Coronary artery (tissue), 2 donors: ENCODE results near the gene RAB36.

Experiments used
- DNase-seq: peaks from one replicate; pipeline ENCODE4 v3.0.0-alpha.2; 2017; ENCODE audit warnings: low spot score
- H3K27ac ChIP-seq, 2 donors: fragments of 200-600 bp; sonication (generic); one replicate each; pipeline ENCODE4 v1.5.1; 2016 to 2019
- H3K4me3 ChIP-seq: fragments of 200-600 bp; sonication (generic); 2 replicates; pipeline ENCODE4 v1.5.1; 2016; ENCODE audit warnings: mild to moderate bottlenecking, moderate library complexity
- CTCF ChIP-seq: fragments of 200-600 bp; sonication (generic); IDR thresholded peaks from one replicate; pipeline ENCODE4 v1.5.1; 2019; ENCODE audit warnings: antibody characterized with exemption

Gene RAB36

DNA sequence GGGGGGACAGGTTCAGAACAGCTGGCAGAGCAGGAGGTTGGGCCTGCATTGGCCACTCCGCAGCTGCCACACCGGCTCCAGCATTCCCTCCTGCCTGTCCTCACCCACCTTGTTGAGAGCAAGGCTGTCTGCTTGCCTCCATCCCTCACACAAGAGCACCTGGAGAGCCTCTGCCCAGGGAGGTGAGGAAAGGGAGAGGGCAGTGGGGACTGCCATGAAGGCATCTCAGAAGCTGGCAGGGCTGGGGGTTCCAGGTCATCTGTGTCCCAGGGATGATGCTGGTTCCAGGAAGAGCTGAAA lies 30.6 kb upstream of the RAB36 start:
- Histone ChIP-seq H3K4me3 (no peak overlapping the region), H3K27ac (no peak overlapping the region)
- no peak for DNase-seq
- TF ChIP-seq CTCF = no peak

DNA sequence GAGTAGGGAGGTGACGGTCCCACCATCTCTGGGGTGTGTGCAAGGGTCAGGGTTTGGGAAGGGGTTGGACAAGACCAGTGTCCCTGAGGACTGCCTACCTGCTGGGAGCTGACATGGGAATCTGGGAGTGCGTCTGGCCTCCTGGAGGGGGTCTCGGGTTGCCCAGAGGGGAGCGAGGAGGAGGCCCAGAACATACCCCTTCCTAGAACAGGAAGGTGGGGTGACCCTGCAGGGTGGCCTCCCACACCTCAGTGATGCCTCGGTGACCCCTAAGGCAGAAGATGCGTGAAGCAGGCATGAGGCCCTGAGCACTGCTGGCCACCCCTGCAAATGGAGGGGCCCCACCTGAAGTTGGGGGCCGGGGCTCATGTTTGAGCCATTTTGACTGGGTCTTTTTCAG lies 29.9 kb upstream of the RAB36 start:
- DNase-seq = no peak
- Histone ChIP-seq H3K27ac (no peak overlapping the region), H3K4me3 (no peak overlapping the region)
- no peak for TF ChIP-seq CTCF

- no peak for TF ChIP-seq CTCF
- Histone ChIP-seq H3K27ac (no peak overlapping the region), H3K4me3 (no peak overlapping the region)
- no peak for DNase-seq
These were observed 29.3 kb upstream of the RAB36 start for GRCh38 chr22:23115825-23116494.

DNA sequence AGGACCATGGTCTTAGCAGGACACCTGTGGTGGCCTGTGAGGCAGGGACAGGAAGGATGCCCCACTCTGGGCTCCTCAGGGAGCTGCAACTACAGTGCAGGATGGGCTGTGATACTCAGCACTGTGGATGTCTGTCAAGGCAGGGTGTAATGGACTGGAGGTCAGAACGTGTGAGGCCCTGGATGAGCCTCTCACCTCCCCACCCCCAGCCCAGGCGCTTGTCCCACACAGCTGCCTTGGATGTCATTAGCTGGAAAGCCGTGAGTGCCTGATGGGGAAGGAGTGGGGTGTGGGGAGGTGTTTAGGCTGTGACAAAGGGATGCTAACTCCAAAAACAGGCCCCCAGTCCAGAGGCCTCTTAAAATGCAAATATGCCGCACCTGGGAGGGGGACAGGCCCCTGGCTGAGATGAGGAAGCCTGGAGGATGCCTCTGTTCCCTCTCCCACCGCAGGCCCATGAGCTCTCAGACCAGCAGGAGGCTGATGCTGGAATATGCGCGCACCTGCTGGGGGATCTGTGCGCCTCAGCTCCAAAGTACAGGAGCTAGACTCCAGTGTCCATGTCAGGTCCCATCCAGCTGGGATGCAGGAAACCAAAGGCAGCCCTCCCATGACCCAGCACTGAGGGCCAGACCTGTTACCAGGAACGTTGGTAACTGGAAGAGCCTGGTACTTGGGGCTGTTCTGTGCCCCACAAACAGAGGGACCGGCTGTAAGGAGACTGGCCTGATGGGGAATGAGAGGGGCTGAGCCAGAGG lies 28.6 kb upstream of the RAB36 start:
- no peak overlapping the region for H3K27ac ChIP-seq
- no peak overlapping the region for H3K4me3 ChIP-seq
- no peak for TF ChIP-seq CTCF
- DNase-seq = no peak

DNA sequence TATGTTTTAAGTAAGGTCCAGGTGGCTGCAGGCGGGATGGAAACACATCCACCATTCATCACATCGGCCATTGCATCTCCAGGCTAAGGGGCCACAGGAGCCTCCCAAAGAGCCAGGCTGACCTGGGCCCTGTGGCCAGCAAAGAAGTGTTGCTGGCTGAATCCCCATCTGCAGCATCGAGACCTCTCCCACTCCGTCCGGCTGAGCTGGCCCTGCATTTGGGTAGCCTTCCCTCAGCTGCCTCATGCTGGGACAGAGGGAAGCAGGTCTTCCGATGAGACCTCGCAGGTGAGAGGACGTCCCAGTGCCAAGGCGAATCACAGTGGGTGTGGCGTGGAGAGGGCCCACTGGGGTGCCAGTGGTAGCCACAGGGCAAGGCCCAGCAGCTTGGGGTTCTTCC lies 28.0 kb upstream of the RAB36 start:
- DNase-seq = no peak
- no peak overlapping the region for H3K27ac ChIP-seq
- no peak overlapping the region for H3K4me3 ChIP-seq
- no peak for TF ChIP-seq CTCF

DNA sequence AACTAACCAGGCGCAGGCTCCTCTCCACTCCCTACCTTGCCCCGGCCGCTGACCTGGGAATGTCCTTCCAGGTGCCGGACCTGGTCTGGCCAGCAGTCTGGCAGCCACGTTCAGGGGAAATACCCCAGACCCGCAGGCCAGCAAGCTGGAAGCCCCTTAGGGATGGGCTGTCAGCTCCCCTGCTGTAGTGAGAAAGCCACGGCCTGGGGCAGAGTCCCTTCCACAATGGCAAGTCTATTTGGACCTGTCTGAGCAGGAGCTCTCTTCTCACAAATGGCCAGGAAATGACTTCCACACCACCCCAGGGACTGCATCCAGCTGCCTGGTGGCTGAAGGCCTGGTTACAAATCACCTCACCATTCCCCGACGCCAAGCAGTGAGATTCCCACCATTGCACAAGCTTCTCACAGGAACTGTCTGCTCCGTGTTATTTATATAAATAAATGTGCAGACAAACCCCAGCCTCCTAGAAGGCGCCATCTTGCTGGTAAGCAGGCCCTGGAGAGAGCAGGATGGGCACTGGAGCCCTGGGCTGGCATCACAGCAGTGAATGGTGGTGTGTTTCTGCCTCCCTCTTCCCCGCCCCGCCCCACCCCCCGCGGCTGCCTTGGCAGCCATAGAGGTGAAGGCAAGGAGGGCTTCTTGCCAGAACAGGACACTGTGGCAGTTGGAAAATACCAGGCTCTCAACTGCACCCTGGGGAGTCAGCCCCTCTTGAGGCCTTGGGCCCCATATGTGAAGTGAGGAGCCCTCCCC lies 27.2 kb upstream of the RAB36 start:
- no peak for TF ChIP-seq CTCF
- Histone ChIP-seq H3K27ac (no peak overlapping the region), H3K4me3 (no peak overlapping the region)
- DNase-seq = no peak
